GM12892 (cell line): ENCODE measurements around the gene ZNF492.

Experiments
- POLR2A ChIP-seq: IDR thresholded peaks from 2 replicates; pipeline ENCODE4 v1.6.1; 2011; ENCODE audit warnings: low read depth, low read length, control low read depth
- POLR2AphosphoS5 ChIP-seq: IDR thresholded peaks from 2 replicates; pipeline ENCODE4 v1.6.1; 2011; ENCODE audit warnings: low read depth, low read length, control low read depth

- TF ChIP-seq POLR2A (no peak), POLR2AphosphoS5 (no peak)
These were observed 14.8 kb upstream of the ZNF492 start for GRCh38 chr19:22619371-22619770.
